CD8-positive, alpha-beta memory T cell (primary cell): ENCODE measurements around the gene SPOCK1. TPM values are rescaled to one million over a fixed set of nuclear protein-coding genes. Genes with fewer than 3 reads are reported as not detected.

ENCODE experiments used
- CTCF ChIA-PET: fragments of 350-600 bp; sonication (Branson Sonifier 250); formaldehyde crosslinking; loops from one replicate; lab custom pipeline; 2021; ENCODE audit warnings: antibody characterized with exemption; lab: Charles Lee
- POLR2A ChIA-PET: fragments of 350-600 bp; sonication (Branson Sonifier 250); formaldehyde crosslinking; loops from one replicate; lab custom pipeline; 2021; ENCODE audit warnings: antibody characterized with exemption; lab: Charles Lee
- DNase-seq, 5 donors: peaks; one replicate each; pipeline versions ENCODE4 v3.0.0 to v3.0.0-alpha.2; 2020 to 2022; ENCODE audit warnings: mixed read lengths in 1 of 5
- H3K27ac ChIP-seq: one replicate; pipeline ENCODE4 v1.7.0; 2013; ENCODE audit warnings: low read depth, mild to moderate bottlenecking, low read length, moderate library complexity
- H3K27me3 ChIP-seq: 2 replicates; pipeline ENCODE4 v1.7.0; 2013; ENCODE audit warnings: low read length, mild to moderate bottlenecking; ENCODE audit not compliant: insufficient read depth, poor library complexity, severe bottlenecking
- H3K36me3 ChIP-seq: 2 replicates; pipeline ENCODE4 v1.7.0; 2013; ENCODE audit warnings: mild to moderate bottlenecking, low read length, moderate library complexity; ENCODE audit not compliant: insufficient read depth
- H3K4me1 ChIP-seq: 2 replicates; pipeline ENCODE4 v1.7.0; 2013; ENCODE audit warnings: mild to moderate bottlenecking, low read length, moderate library complexity; ENCODE audit not compliant: insufficient read depth
- H3K4me3 ChIP-seq: 2 replicates; pipeline ENCODE4 v1.7.0; 2013; ENCODE audit warnings: mild to moderate bottlenecking, low read length
- H3K9me3 ChIP-seq: 2 replicates; pipeline ENCODE4 v1.7.0; 2013; ENCODE audit warnings: mild to moderate bottlenecking, low read length
- H3K27ac Mint-ChIP-seq, 8 donors: one replicate each; pipeline ENCODE4 v1.8.0; 2020 to 2021; ENCODE audit warnings: mixed read lengths in 8 of 8, mild to moderate bottlenecking in 6 of 8, inconsistent platforms in 3 of 8, moderate library complexity in 3 of 8
- H3K27me3 Mint-ChIP-seq, 2 donors: one replicate each; pipeline ENCODE4 v1.8.0; 2020 to 2021; ENCODE audit warnings: mixed read lengths in 2 of 2, mild to moderate bottlenecking in 1 of 2, moderate library complexity in 1 of 2
- H3K36me3 Mint-ChIP-seq, 3 donors: one replicate each; pipeline ENCODE4 v1.8.0; 2020 to 2021; ENCODE audit warnings: mixed read lengths in 3 of 3, inconsistent platforms in 1 of 3, mild to moderate bottlenecking in 1 of 3
- H3K4me1 Mint-ChIP-seq, 3 donors: one replicate each; pipeline ENCODE4 v1.8.0; 2020 to 2021; ENCODE audit warnings: mixed read lengths in 3 of 3, inconsistent platforms in 1 of 3, mild to moderate bottlenecking in 1 of 3
- H3K4me3 Mint-ChIP-seq, 7 donors: one replicate each; pipeline ENCODE4 v1.8.0; 2020 to 2021; ENCODE audit warnings: mixed read lengths in 7 of 7, mild to moderate bottlenecking in 6 of 7, moderate library complexity in 4 of 7, inconsistent platforms in 2 of 7
- H3K9me3 Mint-ChIP-seq, 5 donors: one replicate each; pipeline ENCODE4 v1.8.0; 2020 to 2022; ENCODE audit warnings: mixed read lengths in 5 of 5, mild to moderate bottlenecking in 3 of 5, moderate library complexity in 2 of 5, inconsistent platforms in 1 of 5
- polyA plus RNA-seq: library from polyadenylated mRNA; unstranded; fragments of 300-500 nt; fragmentation: Illumina TruSeq; gene quantifications from one replicate; pipeline ENCODE4 v1.2.3, GENCODE V29; 2021
- total RNA-seq, 2 experiments: library from RNA; stranded (reverse); gene quantifications; one replicate each; pipeline ENCODE4 v1.2.3, GENCODE V29; 2021

Gene SPOCK1
- total and polyA plus RNA-seq, 3 experiments from 2014 or later = not detected

- Histone ChIP-seq H3K9me3 (no peaks in the 10 kb centered on the region), H3K4me1 (no peaks in the 10 kb centered on the region), H3K27me3 (no peaks in the 10 kb centered on the region), H3K4me3 (no peak overlapping the region), H3K36me3 (no peaks in the 10 kb centered on the region), H3K27ac (no peak overlapping the region)
- peaks cover 0 to 4% (median 0%) of the 10 kb centered on the region in 5 donors for H3K9me3 Mint-ChIP-seq
- ChIA-PET CTCF (no interaction called here), POLR2A (no interaction called here)
- DNase-seq = no peak
- H3K36me3 Mint-ChIP-seq = no peaks in the 10 kb centered on the region
- no peak overlapping the region for H3K27ac Mint-ChIP-seq
- H3K4me1 Mint-ChIP-seq = no peaks in the 10 kb centered on the region
- H3K4me3 Mint-ChIP-seq = no peak overlapping the region
- H3K27me3 Mint-ChIP-seq = peaks cover 0 to 2% of the 10 kb centered on the region in 2 donors
These were observed 356.1 kb downstream of the SPOCK1 start for GRCh38 chr5:137142764-137143605.

GRCh38 chr5:137142346-137142745 lies 356.8 kb downstream of the SPOCK1 start:
- POLR2A ChIA-PET = no interaction called here

GRCh38 chr5:137141779-137142178 lies 357.3 kb downstream of the SPOCK1 start:
- H3K27ac ChIP-seq = no peak overlapping the region
- DNase-seq = no peak
- ChIA-PET POLR2A (no interaction called here), CTCF (no interaction called here)
- Mint-ChIP-seq H3K4me1 (no peaks in the 10 kb centered on the region), H3K9me3 (peaks cover 0 to 4% (median 0%) of the 10 kb centered on the region in 5 donors), H3K4me3 (no peak overlapping the region), H3K27ac (no peak overlapping the region), H3K27me3 (peaks cover 0 to 2% of the 10 kb centered on the region in 2 donors), H3K36me3 (no peaks in the 10 kb centered on the region)
- no peak overlapping the region for H3K4me3 ChIP-seq
- H3K9me3 ChIP-seq = no peaks in the 10 kb centered on the region
- H3K36me3 ChIP-seq = no peaks in the 10 kb centered on the region
- no peaks in the 10 kb centered on the region for H3K27me3 ChIP-seq
- no peaks in the 10 kb centered on the region for H3K4me1 ChIP-seq

More at GRCh38 chr5:137142346-137142745, 356.8 kb downstream of the SPOCK1 start:
- H3K27me3 Mint-ChIP-seq = peaks cover 0 to 2% of the 10 kb centered on the region in 2 donors
- Histone ChIP-seq H3K27me3 (no peaks in the 10 kb centered on the region), H3K27ac (no peak overlapping the region), H3K4me1 (no peaks in the 10 kb centered on the region), H3K4me3 (no peak overlapping the region), H3K36me3 (no peaks in the 10 kb centered on the region), H3K9me3 (no peaks in the 10 kb centered on the region)
- H3K4me1 Mint-ChIP-seq = no peaks in the 10 kb centered on the region
- H3K4me3 Mint-ChIP-seq = no peak overlapping the region
- H3K9me3 Mint-ChIP-seq = peaks cover 0 to 4% (median 0%) of the 10 kb centered on the region in 5 donors
- DNase-seq = no peak
- H3K36me3 Mint-ChIP-seq = no peaks in the 10 kb centered on the region
- H3K27ac Mint-ChIP-seq = no peak overlapping the region
- CTCF ChIA-PET = no interaction called here

- no peaks in the 10 kb centered on the region for H3K9me3 Mint-ChIP-seq
- no peaks in the 10 kb centered on the region for H3K36me3 Mint-ChIP-seq
- Histone ChIP-seq H3K4me3 (no peak overlapping the region), H3K27ac (no peak overlapping the region), H3K4me1 (no peaks in the 10 kb centered on the region), H3K9me3 (no peaks in the 10 kb centered on the region), H3K36me3 (no peaks in the 10 kb centered on the region), H3K27me3 (no peaks in the 10 kb centered on the region)
- no peak for DNase-seq
- no peak overlapping the region for H3K4me3 Mint-ChIP-seq
- H3K27me3 Mint-ChIP-seq = peaks cover 0 to 6% of the 10 kb centered on the region in 2 donors
- no peak overlapping the region for H3K27ac Mint-ChIP-seq
- POLR2A ChIA-PET = no interaction called here
- CTCF ChIA-PET = no interaction called here
- no peaks in the 10 kb centered on the region for H3K4me1 Mint-ChIP-seq
These were observed 362.0 kb downstream of the SPOCK1 start for GRCh38 chr5:137136991-137137632.

GRCh38 chr5:137134920-137135532 lies 364.1 kb downstream of the SPOCK1 start:
- no peaks in the 10 kb centered on the region for H3K4me1 ChIP-seq
- no peak overlapping the region for H3K27ac Mint-ChIP-seq
- ChIA-PET CTCF (no interaction called here), POLR2A (no interaction called here)
- H3K27ac ChIP-seq = no peak overlapping the region
- H3K4me3 Mint-ChIP-seq = no peak overlapping the region
- H3K9me3 Mint-ChIP-seq = peaks cover 0 to 4% (median 0%) of the 10 kb centered on the region in 5 donors
- no peaks in the 10 kb centered on the region for H3K36me3 ChIP-seq
- H3K36me3 Mint-ChIP-seq = no peaks in the 10 kb centered on the region
- H3K9me3 ChIP-seq = no peaks in the 10 kb centered on the region
- H3K27me3 ChIP-seq = no peaks in the 10 kb centered on the region
- peaks cover 0 to 11% of the 10 kb centered on the region in 2 donors for H3K27me3 Mint-ChIP-seq
- H3K4me1 Mint-ChIP-seq = no peaks in the 10 kb centered on the region
- no peak for DNase-seq
- H3K4me3 ChIP-seq = no peak overlapping the region

GRCh38 chr5:137129886-137130680 lies 369.0 kb downstream of the SPOCK1 start:
- no peak for DNase-seq

GRCh38 chr5:137128012-137128411 lies 371.1 kb downstream of the SPOCK1 start:
- Histone ChIP-seq H3K4me3 (no peak overlapping the region), H3K4me1 (no peaks in the 10 kb centered on the region), H3K36me3 (no peaks in the 10 kb centered on the region), H3K9me3 (no peaks in the 10 kb centered on the region), H3K27me3 (no peaks in the 10 kb centered on the region), H3K27ac (no peak overlapping the region)
- H3K4me1 Mint-ChIP-seq = no peaks in the 10 kb centered on the region
- CTCF ChIA-PET = no interaction called here
- no peak for DNase-seq
- H3K27ac Mint-ChIP-seq = no peak overlapping the region
- peaks cover 0 to 14% of the 10 kb centered on the region in 2 donors for H3K27me3 Mint-ChIP-seq
- POLR2A ChIA-PET = no interaction called here
- H3K36me3 Mint-ChIP-seq = no peaks in the 10 kb centered on the region
- peaks cover 0 to 4% (median 2%) of the 10 kb centered on the region in 5 donors for H3K9me3 Mint-ChIP-seq
- no peak overlapping the region for H3K4me3 Mint-ChIP-seq

More at GRCh38 chr5:137129886-137130680, 369.0 kb downstream of the SPOCK1 start:
- Mint-ChIP-seq H3K36me3 (no peaks in the 10 kb centered on the region), H3K4me1 (no peaks in the 10 kb centered on the region), H3K27ac (no peak overlapping the region), H3K4me3 (no peak overlapping the region), H3K9me3 (peaks cover 0 to 4% (median 2%) of the 10 kb centered on the region in 5 donors), H3K27me3 (peaks cover 0 to 19% of the 10 kb centered on the region in 2 donors)
- Histone ChIP-seq H3K4me1 (no peaks in the 10 kb centered on the region), H3K4me3 (no peak overlapping the region), H3K9me3 (no peaks in the 10 kb centered on the region), H3K27ac (no peak overlapping the region), H3K27me3 (no peaks in the 10 kb centered on the region), H3K36me3 (no peaks in the 10 kb centered on the region)
- CTCF ChIA-PET = interaction anchor here (1.2 kb wide), 1 partner anchor 32 kb away, joined by 3 read pairs; no protein-coding TSS in a partner anchor
- POLR2A ChIA-PET = no interaction called here
